ENCODE measurements around the gene ZDHHC3. TPM values are rescaled to one million over a fixed set of nuclear protein-coding genes. Genes with fewer than 3 reads are reported as not detected.

The ZDHHC3 gene
- total RNA-seq, 2 donors from 2014 or later, result 63.7 to 69.7 TPM

DNA sequence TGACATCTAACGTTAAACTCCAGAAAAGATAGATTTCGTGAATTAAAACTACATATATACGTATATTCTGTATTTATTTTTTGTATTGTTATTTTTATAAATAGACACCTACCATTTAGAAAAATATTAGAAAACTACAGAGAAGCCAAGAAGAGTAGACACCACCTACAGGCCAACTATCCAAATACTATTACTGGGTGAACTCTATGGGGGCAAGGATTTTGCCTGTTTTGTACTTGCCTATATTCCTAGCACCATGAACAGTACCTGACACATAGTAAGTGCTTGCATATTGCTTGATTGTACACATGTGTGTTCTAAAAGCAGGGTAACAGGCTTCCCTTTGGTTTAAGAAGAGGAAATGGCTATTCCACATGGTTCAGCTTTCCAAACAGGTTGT lies 25.8 kb upstream of the ZDHHC3 start:
- Histone ChIP-seq H3K4me3 (ENCODE audit: low read length) (no peak overlapping the region), H3K36me3 (ENCODE audit: control insufficient read depth, insufficient read depth, low read length) (peaks cover 82% of the 10 kb centered on the region), H3K9me3 (ENCODE audit: control insufficient read depth, low read length) (peaks cover 23% of the 10 kb centered on the region), H3K27ac (ENCODE audit: low read depth, low read length) (no peak overlapping the region), H3K9ac (ENCODE audit: extremely low read depth, low read length, poor library complexity, severe bottlenecking) (no peak overlapping the region), H3K4me1 (ENCODE audit: control insufficient read depth, insufficient read depth, low read length) (no peaks in the 10 kb centered on the region), H3K27me3 (ENCODE audit: control insufficient read depth, insufficient read depth, low read length, poor library complexity, severe bottlenecking) (no peaks in the 10 kb centered on the region)
- Mint-ChIP-seq H3K36me3 (ENCODE audit: low read depth) (peaks cover 80% of the 10 kb centered on the region), H3K4me3 (no peak overlapping the region), H3K27ac (no peak overlapping the region), H3K4me1 (no peaks in the 10 kb centered on the region), H3K9me3 (peaks cover 26% of the 10 kb centered on the region), H3K27me3 (ENCODE audit: insufficient read depth) (no peaks in the 10 kb centered on the region)
- TF ChIP-seq, protein P1, sequence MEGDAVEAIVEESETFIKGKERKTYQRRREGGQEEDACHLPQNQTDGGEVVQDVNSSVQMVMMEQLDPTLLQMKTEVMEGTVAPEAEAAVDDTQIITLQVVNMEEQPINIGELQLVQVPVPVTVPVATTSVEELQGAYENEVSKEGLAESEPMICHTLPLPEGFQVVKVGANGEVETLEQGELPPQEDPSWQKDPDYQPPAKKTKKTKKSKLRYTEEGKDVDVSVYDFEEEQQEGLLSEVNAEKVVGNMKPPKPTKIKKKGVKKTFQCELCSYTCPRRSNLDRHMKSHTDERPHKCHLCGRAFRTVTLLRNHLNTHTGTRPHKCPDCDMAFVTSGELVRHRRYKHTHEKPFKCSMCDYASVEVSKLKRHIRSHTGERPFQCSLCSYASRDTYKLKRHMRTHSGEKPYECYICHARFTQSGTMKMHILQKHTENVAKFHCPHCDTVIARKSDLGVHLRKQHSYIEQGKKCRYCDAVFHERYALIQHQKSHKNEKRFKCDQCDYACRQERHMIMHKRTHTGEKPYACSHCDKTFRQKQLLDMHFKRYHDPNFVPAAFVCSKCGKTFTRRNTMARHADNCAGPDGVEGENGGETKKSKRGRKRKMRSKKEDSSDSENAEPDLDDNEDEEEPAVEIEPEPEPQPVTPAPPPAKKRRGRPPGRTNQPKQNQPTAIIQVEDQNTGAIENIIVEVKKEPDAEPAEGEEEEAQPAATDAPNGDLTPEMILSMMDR (conservative IDR thresholded peaks at IDR 0.05), result no peak
- WGBS, 2 experiments (ENCODE audit: insufficient coverage in 1 of 2, insufficient read length in 1 of 2), result 100% methylated on average over 1 of the region's 3 CpGs; no CpG with 5 or more reads in 1 of the 2 experiments
- no peak for DNase-seq

DNA sequence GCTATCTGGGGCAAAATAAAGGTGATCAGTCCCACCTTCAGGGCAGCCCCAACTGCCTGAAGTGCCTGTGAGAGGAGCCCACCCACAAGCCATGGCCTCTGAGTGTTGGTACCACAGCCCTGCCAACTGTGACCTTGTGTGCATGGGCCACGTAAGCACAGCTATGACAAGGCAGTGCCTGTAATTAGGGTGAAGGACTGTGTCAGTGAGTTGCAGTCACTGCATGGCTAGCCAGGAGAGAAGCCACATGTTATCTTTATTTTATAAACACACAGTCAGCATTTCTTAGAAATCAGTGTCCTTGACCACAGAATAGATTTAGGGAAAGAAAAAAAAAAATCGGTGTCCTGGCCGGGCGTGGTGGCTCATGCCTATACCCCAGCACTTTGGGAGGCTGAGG lies 24.8 kb upstream of the ZDHHC3 start:
- 96 to 100% methylated on average over 1 to 4 of the region's 4 CpGs for WGBS, 2 experiments (ENCODE audit: insufficient coverage in 1 of 2, insufficient read length in 1 of 2)
- Histone ChIP-seq H3K9me3 (ENCODE audit: control insufficient read depth, low read length) (peaks cover 23% of the 10 kb centered on the region), H3K9ac (ENCODE audit: extremely low read depth, low read length, poor library complexity, severe bottlenecking) (no peak overlapping the region), H3K27me3 (ENCODE audit: control insufficient read depth, insufficient read depth, low read length, poor library complexity, severe bottlenecking) (no peaks in the 10 kb centered on the region), H3K27ac (ENCODE audit: low read depth, low read length) (no peak overlapping the region), H3K36me3 (ENCODE audit: control insufficient read depth, insufficient read depth, low read length) (peaks cover 90% of the 10 kb centered on the region), H3K4me3 (ENCODE audit: low read length) (no peak overlapping the region), H3K4me1 (ENCODE audit: control insufficient read depth, insufficient read depth, low read length) (no peaks in the 10 kb centered on the region)
- peaks cover 79% of the 10 kb centered on the region for H3K36me3 Mint-ChIP-seq (ENCODE audit: low read depth)
- H3K4me3 Mint-ChIP-seq, result no peak overlapping the region
- H3K27ac Mint-ChIP-seq, result no peak overlapping the region
- DNase-seq, result no peak
- peaks cover 1% of the 10 kb centered on the region for H3K4me1 Mint-ChIP-seq
- H3K27me3 Mint-ChIP-seq (ENCODE audit: insufficient read depth), result no peaks in the 10 kb centered on the region
- TF ChIP-seq, protein P1 (conservative IDR thresholded peaks at IDR 0.05), result no peak
- peaks cover 25% of the 10 kb centered on the region for H3K9me3 Mint-ChIP-seq

DNA sequence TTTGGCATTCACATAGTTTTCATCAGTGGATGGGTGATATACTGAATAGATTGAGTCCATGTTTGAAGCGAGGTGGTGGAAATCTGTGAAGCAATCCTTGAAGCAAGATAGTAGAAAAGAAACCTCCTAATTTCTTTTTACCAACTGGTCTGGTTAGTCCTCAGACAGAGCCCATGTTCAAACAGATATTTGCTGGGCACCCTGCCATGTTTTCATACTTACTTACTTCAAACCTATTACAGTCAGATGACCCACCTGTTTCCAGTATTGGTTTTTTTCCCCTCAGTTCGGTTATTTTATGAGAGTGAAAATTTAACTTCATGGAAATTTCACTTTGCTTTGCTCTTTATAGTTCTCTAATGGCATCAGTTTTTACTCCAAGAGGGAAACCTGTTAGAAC lies 23.8 kb upstream of the ZDHHC3 start:
- H3K27ac Mint-ChIP-seq, result no peak overlapping the region
- peaks cover 1% of the 10 kb centered on the region for H3K4me1 Mint-ChIP-seq
- TF ChIP-seq, protein P1 (conservative IDR thresholded peaks at IDR 0.05), result no peak
- 93 to 100% methylated on average over 2 of the region's 2 CpGs for whole genome bisulfite sequencing, 2 experiments (ENCODE audit: insufficient coverage in 1 of 2, insufficient read length in 1 of 2)
- no peak for DNase-seq
- H3K27ac ChIP-seq (ENCODE audit: low read depth, low read length), result no peak overlapping the region
- H3K27me3 Mint-ChIP-seq (ENCODE audit: insufficient read depth), result no peaks in the 10 kb centered on the region
- H3K4me3 ChIP-seq (ENCODE audit: low read length), result no peak overlapping the region
- peaks cover 75% of the 10 kb centered on the region for H3K36me3 Mint-ChIP-seq (ENCODE audit: low read depth)
- H3K9me3 ChIP-seq (ENCODE audit: control insufficient read depth, low read length), result peaks cover 13% of the 10 kb centered on the region
- no peak overlapping the region for H3K4me3 Mint-ChIP-seq
- H3K27me3 ChIP-seq (ENCODE audit: control insufficient read depth, insufficient read depth, low read length, poor library complexity, severe bottlenecking), result no peaks in the 10 kb centered on the region
- peaks cover 88% of the 10 kb centered on the region for H3K36me3 ChIP-seq (ENCODE audit: control insufficient read depth, insufficient read depth, low read length)
- peaks cover 15% of the 10 kb centered on the region for H3K9me3 Mint-ChIP-seq
- no peak overlapping the region for H3K9ac ChIP-seq (ENCODE audit: extremely low read depth, low read length, poor library complexity, severe bottlenecking)
- H3K4me1 ChIP-seq (ENCODE audit: control insufficient read depth, insufficient read depth, low read length), result no peaks in the 10 kb centered on the region

Data from endodermal cell (in vitro differentiated cells).